Endothelial cell of umbilical vein (primary cell): ENCODE measurements around the gene GTSE1. TPM values are rescaled to one million over a fixed set of nuclear protein-coding genes. Genes with fewer than 3 reads are reported as not detected.

Experiments used
- BruUV-seq: library from RNA; stranded (reverse); fragments of 400-500 nt; replicated peaks from 2 replicates; lab custom pipeline; 2021; lab: Mats Ljungman, UMichigan
- CTCF ChIA-PET: fragments of 300-600, 350-600 bp; sonication (Branson Sonifier 250); formaldehyde crosslinking; loops from one replicate; lab custom pipeline; 2021; ENCODE audit warnings: antibody characterized with exemption, inconsistent platforms; lab: Charles Lee
- POLR2A ChIA-PET: fragments of 300-600, 350-600 bp; sonication (Branson Sonifier 250); formaldehyde crosslinking; loops from one replicate; lab custom pipeline; 2021; ENCODE audit warnings: antibody characterized with exemption, inconsistent platforms; lab: Charles Lee
- DNase-seq: peaks from one replicate; pipeline ENCODE4 v3.0.0-alpha.2; 2011; ENCODE audit warnings: low read depth, low spot score
- FAIRE-seq: peaks from 2 replicates; lab custom pipeline; 2011; peaks lifted over from hg19 to GRCh38; lab: Jason Lieb, UNC
- H2AFZ ChIP-seq: 2 replicates; pipeline ENCODE4 v1.6.0; 2012; ENCODE audit warnings: low read depth, low read length, control low read depth, inconsistent platforms
- H3K27ac ChIP-seq: 2 replicates; pipeline ENCODE4 v1.5.1; 2011; ENCODE audit warnings: low read depth, mild to moderate bottlenecking, control low read depth, low read length, moderate library complexity; ENCODE audit not compliant: insufficient read depth
- H3K27me3 ChIP-seq, 2 experiments: 2 replicates each; pipeline versions ENCODE4 v1.6.0 to v1.6.1; 2011; ENCODE audit warnings: low read length in 2 of 2, mixed read lengths in 1 of 2; ENCODE audit not compliant: control insufficient read depth in 2 of 2, insufficient read depth in 2 of 2
- H3K36me3 ChIP-seq, 2 experiments: 2 replicates in 1 of 2; 3 replicates in 1 of 2; pipeline ENCODE4 v1.5.1; 2011; ENCODE audit warnings: low read length in 2 of 2, mild to moderate bottlenecking in 1 of 2, moderate library complexity in 1 of 2; ENCODE audit not compliant: control insufficient read depth in 2 of 2, insufficient read depth in 2 of 2; ENCODE audit errors: extremely low read depth in 1 of 2
- H3K4me1 ChIP-seq: 3 replicates; pipeline ENCODE4 v1.5.1; 2011; ENCODE audit warnings: mild to moderate bottlenecking, low read length; ENCODE audit not compliant: control insufficient read depth, insufficient read depth; ENCODE audit errors: extremely low read depth
- H3K4me2 ChIP-seq: 2 replicates; pipeline ENCODE4 v1.6.1; 2011; ENCODE audit warnings: low read length, control low read depth, mixed read lengths; ENCODE audit not compliant: insufficient read depth
- H3K4me3 ChIP-seq, 3 experiments: fragments of 200-600 bp in 1 of 3; sonication (generic), shearing (Covaris generic) in 1 of 3; replicated peaks in 1 of 3; 2 replicates each; pipeline ENCODE4 v1.5.1; 2011 to 2016; ENCODE audit warnings: control low read depth in 3 of 3, low read length in 3 of 3, mild to moderate bottlenecking in 2 of 3, inconsistent platforms in 1 of 3, low read depth in 1 of 3, moderate library complexity in 1 of 3; ENCODE audit not compliant: insufficient read depth in 1 of 3
- H3K79me2 ChIP-seq: 2 replicates; pipeline ENCODE4 v1.6.0; 2012; ENCODE audit warnings: low read length, inconsistent platforms; ENCODE audit not compliant: control insufficient read depth, insufficient read depth
- H3K9ac ChIP-seq: replicated peaks from 2 replicates; pipeline ENCODE3; 2011; ENCODE audit warnings: low read length, control low read depth; ENCODE audit not compliant: insufficient read depth; ENCODE audit errors: extremely low read depth
- H3K9me1 ChIP-seq: replicated peaks from 3 replicates; pipeline ENCODE4 v1.6.0; 2011; ENCODE audit warnings: mild to moderate bottlenecking, low read length; ENCODE audit not compliant: control insufficient read depth, insufficient read depth; ENCODE audit errors: extremely low read depth
- H3K9me3 ChIP-seq: replicated peaks from 2 replicates; pipeline ENCODE4 v1.5.1; 2012; ENCODE audit warnings: low read length, inconsistent platforms; ENCODE audit not compliant: control insufficient read depth, insufficient read depth
- H4K20me1 ChIP-seq: replicated peaks from 2 replicates; pipeline ENCODE3; 2011; ENCODE audit warnings: mild to moderate bottlenecking, low read length; ENCODE audit not compliant: control insufficient read depth, insufficient read depth; ENCODE audit errors: extremely low read depth
- EZH2 ChIP-seq: IDR thresholded peaks from 2 replicates; pipeline ENCODE4 v1.6.1; 2012; ENCODE audit warnings: borderline replicate concordance, low read depth, mild to moderate bottlenecking, moderate library complexity, low read length, inconsistent platforms; ENCODE audit not compliant: severe bottlenecking
- FOS ChIP-seq: IDR thresholded peaks from 2 replicates; pipeline ENCODE4 v1.6.1; 2011; ENCODE audit warnings: mild to moderate bottlenecking, low read length, moderate library complexity, borderline replicate concordance; ENCODE audit not compliant: insufficient read depth
- GATA2 ChIP-seq: IDR thresholded peaks from 2 replicates; pipeline ENCODE4 v1.7.0; 2011; ENCODE audit warnings: low read depth, mild to moderate bottlenecking, moderate library complexity, mixed read lengths, low read length; ENCODE audit not compliant: insufficient read length, insufficient read depth
- JUN ChIP-seq: IDR thresholded peaks from 2 replicates; pipeline ENCODE4 v1.6.1; 2011; ENCODE audit warnings: borderline replicate concordance, low read depth; ENCODE audit not compliant: insufficient read length, insufficient read depth
- MYC ChIP-seq: IDR thresholded peaks from one replicate; pipeline ENCODE4 v1.6.1; 2011; ENCODE audit warnings: mild to moderate bottlenecking, low read depth, low read length
- POLR2A ChIP-seq: IDR thresholded peaks from 2 replicates; pipeline ENCODE4 v1.6.1; 2012; ENCODE audit warnings: low read depth, mild to moderate bottlenecking, control low read depth, low read length
- POLR2AphosphoS5 ChIP-seq: IDR thresholded peaks from 2 replicates; pipeline ENCODE4 v1.6.1; 2012; ENCODE audit warnings: low read depth, mild to moderate bottlenecking, control low read depth, low read length, moderate library complexity; ENCODE audit not compliant: insufficient read depth
- dilution Hi-C: fragments of 300-500 bp; cut with MboI; formaldehyde crosslinking; loops from one replicate; pipeline ENCODE4 v1.15.0; 2019; ENCODE audit warnings: low sequenced_read_pairs; ENCODE audit not compliant: extremely low pct_ligation_motif_present
- intact Hi-C: fragments of 100-400 bp; cut with micrococcal nuclease; formaldehyde crosslinking; loops from one replicate; pipeline ENCODE4 v1.10.0; 2022
- polyA plus RNA-seq, 4 experiments: library from polyadenylated mRNA; depleted of rRNA in 3 of 4; stranded (reverse) in 3 of 4; unstranded in 1 of 4; fragments of >200 nt; gene quantifications; 2 replicates each; pipeline versions ENCODE4 v1.2.1 to v1.2.3, GENCODE V29; 2011 to 2012; ENCODE audit warnings: missing spikeins in 1 of 4
- total RNA-seq: library from RNA; stranded (reverse); gene quantifications from 2 replicates; pipeline ENCODE4 v1.2.3, GENCODE V29; 2021
- TF ChIP-seq, protein P1 (sequence below): IDR thresholded peaks from 2 replicates; pipeline ENCODE4 v1.6.1; 2011; ENCODE audit not compliant: insufficient read depth, insufficient read length
- TF ChIP-seq, protein P2 (sequence below), 2 donors: IDR thresholded peaks; 1 replicate in 1 of 2; 2 replicates in 1 of 2; pipeline ENCODE4 v1.5.1; 2011; ENCODE audit warnings: low read length in 2 of 2, mild to moderate bottlenecking in 2 of 2, moderate library complexity in 2 of 2, control low read depth in 1 of 2, inconsistent platforms in 1 of 2, low read depth in 1 of 2; ENCODE audit not compliant: insufficient read depth in 1 of 2; ENCODE audit errors: extremely low read depth in 1 of 2

Gene GTSE1
- total and polyA plus RNA-seq, 2 donors (not counting 3 experiments of a cell fraction or from before 2014, with no cell fraction given) = 25.9 to 57.2 TPM

DNA sequence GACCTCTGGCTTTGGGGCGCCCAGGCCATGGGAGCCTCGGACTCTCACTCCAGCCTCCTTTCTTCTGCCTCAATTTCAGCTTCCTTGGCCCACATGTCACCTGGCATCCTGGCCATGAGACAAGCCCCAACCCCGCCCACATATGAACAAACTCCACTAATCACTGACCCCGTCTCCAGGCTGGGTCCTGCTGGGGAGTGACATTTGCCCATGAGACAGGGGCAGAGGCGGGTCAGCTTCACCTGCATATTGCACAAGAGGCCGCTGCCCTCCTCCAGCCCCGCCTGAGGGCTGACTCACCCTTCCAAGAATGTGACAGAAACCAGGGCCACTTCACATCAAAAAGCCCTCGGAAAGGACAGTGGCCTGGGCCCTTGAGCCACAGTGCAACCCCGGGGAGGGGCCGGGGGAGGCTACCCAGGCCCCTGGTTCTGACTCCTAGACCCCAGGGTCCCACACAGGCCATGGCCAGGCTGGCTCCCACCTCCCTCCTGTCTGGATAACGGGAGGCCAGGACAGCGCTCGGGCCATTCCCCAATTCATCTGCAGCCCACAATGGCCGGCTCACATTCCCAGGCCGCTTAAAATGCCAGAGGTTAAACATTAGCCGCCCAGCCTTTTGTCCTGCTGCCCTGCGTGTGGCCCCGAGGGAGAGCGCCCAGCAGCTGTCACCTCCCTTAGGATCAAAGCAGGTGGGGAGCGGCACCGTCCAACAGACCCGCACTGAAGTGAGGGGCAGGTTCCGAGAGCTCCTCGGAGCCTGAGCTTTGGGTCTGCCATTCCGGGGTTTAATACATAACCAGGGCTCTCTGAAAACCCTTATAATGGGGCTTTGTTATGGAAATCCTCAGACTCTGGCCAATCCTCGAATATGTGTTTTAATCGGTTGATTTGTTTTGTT lies 81.1 kb downstream of the GTSE1 start:
- FAIRE-seq (no peak), DNase-seq (no peak)
- Histone ChIP-seq H3K36me3 (no peaks in the 10 kb centered on the region), H3K9ac (no peak overlapping the region), H3K27ac (no peak overlapping the region), H3K4me3 (no peak overlapping the region), H3K27me3 (no peaks in the 10 kb centered on the region), H3K79me2 (no peaks in the 10 kb centered on the region), H4K20me1 (no peaks in the 10 kb centered on the region), H2AFZ (no peak overlapping the region), H3K9me3 (no peaks in the 10 kb centered on the region), H3K4me1 (peaks cover 6% of the 10 kb centered on the region), H3K4me2 (no peak overlapping the region), H3K9me1 (no peaks in the 10 kb centered on the region)
- intact Hi-C loops (no loop called here), dilution Hi-C loops (no loop called here)
- TF ChIP-seq POLR2AphosphoS5 = no peak
- TF ChIP-seq, protein P1, sequence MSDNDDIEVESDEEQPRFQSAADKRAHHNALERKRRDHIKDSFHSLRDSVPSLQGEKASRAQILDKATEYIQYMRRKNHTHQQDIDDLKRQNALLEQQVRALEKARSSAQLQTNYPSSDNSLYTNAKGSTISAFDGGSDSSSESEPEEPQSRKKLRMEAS = no peak
- TF ChIP-seq MYC = no peak
- no peak for TF ChIP-seq EZH2
- TF ChIP-seq FOS = no peak
- no peak for TF ChIP-seq JUN
- no peak for TF ChIP-seq GATA2
- TF ChIP-seq, protein P2, sequence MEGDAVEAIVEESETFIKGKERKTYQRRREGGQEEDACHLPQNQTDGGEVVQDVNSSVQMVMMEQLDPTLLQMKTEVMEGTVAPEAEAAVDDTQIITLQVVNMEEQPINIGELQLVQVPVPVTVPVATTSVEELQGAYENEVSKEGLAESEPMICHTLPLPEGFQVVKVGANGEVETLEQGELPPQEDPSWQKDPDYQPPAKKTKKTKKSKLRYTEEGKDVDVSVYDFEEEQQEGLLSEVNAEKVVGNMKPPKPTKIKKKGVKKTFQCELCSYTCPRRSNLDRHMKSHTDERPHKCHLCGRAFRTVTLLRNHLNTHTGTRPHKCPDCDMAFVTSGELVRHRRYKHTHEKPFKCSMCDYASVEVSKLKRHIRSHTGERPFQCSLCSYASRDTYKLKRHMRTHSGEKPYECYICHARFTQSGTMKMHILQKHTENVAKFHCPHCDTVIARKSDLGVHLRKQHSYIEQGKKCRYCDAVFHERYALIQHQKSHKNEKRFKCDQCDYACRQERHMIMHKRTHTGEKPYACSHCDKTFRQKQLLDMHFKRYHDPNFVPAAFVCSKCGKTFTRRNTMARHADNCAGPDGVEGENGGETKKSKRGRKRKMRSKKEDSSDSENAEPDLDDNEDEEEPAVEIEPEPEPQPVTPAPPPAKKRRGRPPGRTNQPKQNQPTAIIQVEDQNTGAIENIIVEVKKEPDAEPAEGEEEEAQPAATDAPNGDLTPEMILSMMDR (IDR thresholded peaks at IDR 0.05; ENCODE audit: extremely low read depth in 1 of 2, insufficient read depth in 1 of 2, low read depth in 1 of 2, low read length in 2 of 2) = no peak
- TF ChIP-seq POLR2A = no peak
- no TSS peak for BruUV-seq
- ChIA-PET CTCF (interaction anchor here (2.3 kb wide), 1 partner anchor 10 kb away, joined by 10 read pairs; no protein-coding TSS in a partner anchor), POLR2A (no interaction called here)
